Activated CD8-positive, alpha-beta T cell treated with anti-CD3 and anti-CD28 coated beads, Interleukin-2, amount 10 ng/mL, durations not matched to agents 7 days and 5 days (primary cell): ENCODE measurements around the gene CYP4F3. TPM values are rescaled to one million over a fixed set of nuclear protein-coding genes. Genes with fewer than 3 reads are reported as not detected.
"Not testable (repeated sequence)": the region's sequence is repeated elsewhere in the genome, so short reads cannot be mapped to it uniquely, and the experiment has no call there.

Experiments used
- ATAC-seq: fragments of 150-1000 bp; cut with Tn5 transposase; one replicate; pipeline ENCODE4 v1.10.0; 2021; ENCODE audit warnings: moderate library complexity
- CTCF ChIA-PET: fragments of 350-600 bp; sonication (Branson Sonifier 250); formaldehyde crosslinking; loops from one replicate; lab custom pipeline; 2021; ENCODE audit warnings: antibody characterized with exemption; lab: Charles Lee
- POLR2A ChIA-PET: fragments of 350-600 bp; sonication (Branson Sonifier 250); formaldehyde crosslinking; loops from one replicate; lab custom pipeline; 2021; ENCODE audit warnings: antibody characterized with exemption; lab: Charles Lee
- DNase-seq: peaks from one replicate; pipeline ENCODE4 v3.0.0-alpha.2; 2020
- H3K27ac Mint-ChIP-seq: one replicate; pipeline ENCODE4 v1.8.0; 2021; ENCODE audit warnings: mild to moderate bottlenecking, mixed read lengths
- H3K27me3 Mint-ChIP-seq: one replicate; pipeline ENCODE4 v1.8.0; 2021; ENCODE audit warnings: low read depth, mixed read lengths
- H3K36me3 Mint-ChIP-seq: one replicate; pipeline ENCODE4 v1.8.0; 2021; ENCODE audit warnings: low read depth, mixed read lengths
- H3K4me1 Mint-ChIP-seq: one replicate; pipeline ENCODE4 v1.8.0; 2021; ENCODE audit warnings: low read depth, mixed read lengths
- H3K4me3 Mint-ChIP-seq: one replicate; pipeline ENCODE4 v1.8.0; 2021; ENCODE audit warnings: mild to moderate bottlenecking, mixed read lengths
- H3K9me3 Mint-ChIP-seq: one replicate; pipeline ENCODE4 v1.8.0; 2022; ENCODE audit warnings: mixed read lengths; ENCODE audit not compliant: insufficient read depth
- total RNA-seq, 2 experiments: library from RNA; stranded (reverse); gene quantifications; one replicate each; pipeline ENCODE4 v1.2.3, GENCODE V29; 2021

CYP4F3 gene
- total RNA-seq, 2 experiments from 2014 or later: not detected

DNA sequence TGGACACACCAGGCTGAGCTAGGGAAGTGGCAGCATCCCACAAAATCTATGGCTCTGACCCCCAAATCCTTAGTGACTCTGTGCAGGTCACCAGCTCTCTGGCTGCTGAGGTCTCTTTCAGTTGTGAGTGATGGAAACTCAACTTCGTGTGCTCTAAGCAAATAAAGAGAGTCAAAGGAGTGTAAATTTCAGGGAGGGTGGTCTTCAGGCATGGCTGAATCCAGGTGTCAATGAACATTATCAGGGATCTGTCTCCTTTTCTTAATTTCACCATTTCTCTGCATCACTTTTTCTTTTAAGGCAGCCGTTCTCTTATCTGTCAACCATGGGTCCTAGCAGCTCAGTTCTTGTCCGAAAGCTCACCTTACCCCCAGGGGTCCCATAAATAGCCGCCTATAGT is 38.4 kb downstream of the CYP4F3 start:
- no peaks in the 10 kb centered on the region for H3K27me3 Mint-ChIP-seq
- no peak overlapping the region for H3K4me3 Mint-ChIP-seq
- no peak for ATAC-seq
- H3K36me3 Mint-ChIP-seq: no peaks in the 10 kb centered on the region
- no peak overlapping the region for H3K27ac Mint-ChIP-seq
- ChIA-PET POLR2A (no interaction called here), CTCF (no interaction called here)
- H3K9me3 Mint-ChIP-seq: no peaks in the 10 kb centered on the region
- H3K4me1 Mint-ChIP-seq: no peaks in the 10 kb centered on the region
- DNase-seq: no peak

DNA sequence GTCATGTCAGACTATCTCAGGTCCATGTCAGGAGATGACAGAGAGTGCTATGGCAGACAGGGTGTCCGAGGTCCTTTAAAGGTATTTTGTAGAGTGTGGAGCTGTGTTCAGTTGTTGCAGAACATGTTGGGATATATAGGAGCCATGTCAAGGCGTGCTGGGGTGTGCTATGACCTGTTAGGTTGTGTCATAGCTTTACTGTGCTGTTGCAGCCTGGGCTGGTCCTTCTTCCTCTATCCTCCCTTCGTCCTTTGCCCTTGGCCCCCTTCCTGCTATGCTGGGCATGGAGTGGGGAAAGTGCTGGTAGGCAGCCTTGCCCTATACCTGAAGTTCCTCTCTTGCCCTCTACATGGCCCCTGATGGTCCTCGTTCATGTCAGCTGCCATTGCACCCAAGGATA is 39.2 kb downstream of the CYP4F3 start:
- H3K4me1 Mint-ChIP-seq, H3K27ac Mint-ChIP-seq, POLR2A ChIA-PET, CTCF ChIA-PET, ATAC-seq, H3K9me3 Mint-ChIP-seq, H3K36me3 Mint-ChIP-seq, H3K27me3 Mint-ChIP-seq, H3K4me3 Mint-ChIP-seq, DNase-seq: not testable (repeated sequence)

DNA sequence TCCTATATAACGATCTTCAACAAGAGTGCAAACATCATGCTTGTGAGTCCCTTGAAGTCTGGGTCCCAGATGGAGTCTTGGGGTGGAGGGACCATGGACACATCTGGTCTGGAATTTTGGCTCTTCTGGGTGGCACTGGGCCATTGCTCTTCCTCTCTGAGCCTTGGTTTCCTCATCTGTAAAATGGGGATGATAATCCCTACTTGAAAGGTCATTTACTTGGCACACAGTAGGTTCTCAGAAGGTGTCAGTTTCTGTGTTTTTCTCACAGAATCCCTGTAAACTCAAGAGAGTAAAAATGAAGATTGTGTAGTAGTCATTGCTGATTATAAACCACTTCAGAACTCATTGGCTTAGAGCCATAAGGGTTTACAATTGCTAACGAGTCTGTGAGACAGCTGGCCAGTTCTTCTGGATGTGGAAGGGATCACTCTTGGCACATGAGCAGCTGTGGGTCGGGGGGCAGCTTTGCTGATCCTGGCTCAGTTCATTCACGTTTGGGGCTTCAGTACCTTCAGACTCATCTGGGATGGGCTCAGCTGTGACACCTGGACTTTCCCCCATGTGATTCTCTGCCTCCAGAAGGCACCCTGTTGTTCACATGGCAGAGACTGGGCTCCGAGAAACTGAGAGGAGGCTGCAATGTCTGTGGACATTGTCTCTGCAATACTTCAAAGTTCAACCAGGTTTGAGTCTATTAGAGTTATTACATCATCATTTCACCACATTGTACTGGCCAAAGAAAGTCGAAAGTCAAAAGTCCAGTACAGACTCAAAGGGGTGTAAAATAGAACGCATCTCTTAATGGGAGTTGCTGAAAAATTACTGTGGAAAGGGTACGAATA is 40.0 kb downstream of the CYP4F3 start:
- Mint-ChIP-seq H3K4me1 (no peaks in the 10 kb centered on the region), H3K4me3 (no peak overlapping the region), H3K27me3 (no peaks in the 10 kb centered on the region), H3K36me3 (no peaks in the 10 kb centered on the region), H3K9me3 (no peaks in the 10 kb centered on the region), H3K27ac (no peak overlapping the region)
- DNase-seq (no peak), ATAC-seq (no peak)
- ChIA-PET POLR2A (no interaction called here), CTCF (no interaction called here)

DNA sequence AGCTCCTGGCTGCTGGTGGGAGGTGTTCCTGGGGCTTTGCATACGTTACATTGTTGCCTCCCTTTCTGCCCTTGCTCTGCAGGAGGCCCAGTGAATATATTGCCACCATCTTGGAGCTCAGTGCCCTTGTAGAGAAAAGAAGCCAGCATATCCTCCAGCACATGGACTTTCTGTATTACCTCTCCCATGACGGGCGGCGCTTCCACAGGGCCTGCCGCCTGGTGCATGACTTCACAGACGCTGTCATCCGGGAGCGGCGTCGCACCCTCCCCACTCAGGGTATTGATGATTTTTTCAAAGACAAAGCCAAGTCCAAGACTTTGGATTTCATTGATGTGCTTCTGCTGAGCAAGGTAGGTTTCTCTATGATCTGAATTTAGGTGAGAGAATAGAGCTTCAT is 42.7 kb downstream of the CYP4F3 start:
- no peaks in the 10 kb centered on the region for H3K27me3 Mint-ChIP-seq
- H3K9me3 Mint-ChIP-seq: no peaks in the 10 kb centered on the region
- no peaks in the 10 kb centered on the region for H3K36me3 Mint-ChIP-seq
- ATAC-seq (no peak), DNase-seq (no peak)
- no peak overlapping the region for H3K4me3 Mint-ChIP-seq
- CTCF ChIA-PET: no interaction called here
- POLR2A ChIA-PET: no interaction called here
- no peaks in the 10 kb centered on the region for H3K4me1 Mint-ChIP-seq
- no peak overlapping the region for H3K27ac Mint-ChIP-seq

DNA sequence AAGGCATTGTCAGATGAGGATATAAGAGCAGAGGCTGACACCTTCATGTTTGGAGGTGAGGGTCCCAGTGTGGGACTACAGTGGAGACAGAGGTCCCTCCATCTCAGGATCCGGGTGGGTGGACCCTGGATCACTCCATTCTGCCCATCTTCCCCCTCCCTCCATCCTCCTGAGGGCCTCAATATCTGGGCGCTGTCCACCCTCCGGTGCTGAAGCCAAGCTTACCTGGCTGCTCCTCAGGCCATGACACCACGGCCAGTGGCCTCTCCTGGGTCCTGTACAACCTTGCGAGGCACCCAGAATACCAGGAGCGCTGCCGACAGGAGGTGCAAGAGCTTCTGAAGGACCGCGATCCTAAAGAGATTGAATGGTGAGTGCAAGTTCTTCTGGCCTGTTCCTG is 44.1 kb downstream of the CYP4F3 start:
- CTCF ChIA-PET: no interaction called here
- POLR2A ChIA-PET: no interaction called here
- peaks cover 4% of the 10 kb centered on the region for H3K27me3 Mint-ChIP-seq
- H3K36me3 Mint-ChIP-seq: no peaks in the 10 kb centered on the region
- no peaks in the 10 kb centered on the region for H3K4me1 Mint-ChIP-seq
- DNase-seq (peak; percentile 35), ATAC-seq (no peak)
- H3K9me3 Mint-ChIP-seq: no peaks in the 10 kb centered on the region
- no peak overlapping the region for H3K27ac Mint-ChIP-seq
- no peak overlapping the region for H3K4me3 Mint-ChIP-seq

DNA sequence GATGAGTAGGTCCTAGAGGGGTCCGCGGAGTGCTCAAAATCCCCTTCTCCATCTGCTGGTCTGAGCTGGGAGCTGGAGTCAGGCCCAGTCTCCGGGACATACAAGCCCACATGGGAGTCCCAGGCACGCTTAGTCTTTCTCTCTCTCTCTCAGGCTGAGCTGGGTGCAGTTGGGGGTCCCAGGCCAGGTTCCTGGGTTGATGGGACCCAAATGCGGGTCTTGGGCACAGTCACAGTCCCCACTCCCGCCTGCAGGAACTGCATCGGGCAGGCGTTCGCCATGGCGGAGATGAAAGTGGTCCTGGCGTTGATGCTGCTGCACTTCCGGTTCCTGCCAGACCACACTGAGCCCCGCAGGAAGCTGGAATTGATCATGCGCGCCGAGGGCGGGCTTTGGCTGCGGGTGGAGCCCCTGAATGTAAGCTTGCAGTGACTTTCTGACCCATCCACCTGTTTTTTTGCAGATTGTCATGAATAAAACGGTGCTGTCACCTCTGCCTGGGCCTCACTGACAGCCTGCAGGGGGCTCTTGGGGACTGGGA is 56.0 kb downstream of the CYP4F3 start:
- H3K4me1 Mint-ChIP-seq: no peaks in the 10 kb centered on the region
- H3K4me3 Mint-ChIP-seq: no peak overlapping the region
- no peak overlapping the region for H3K27ac Mint-ChIP-seq
- ChIA-PET CTCF (no interaction called here), POLR2A (no interaction called here)
- H3K9me3 Mint-ChIP-seq: no peaks in the 10 kb centered on the region
- ATAC-seq (no peak), DNase-seq (no peak)
- peaks cover 22% of the 10 kb centered on the region for H3K27me3 Mint-ChIP-seq
- no peaks in the 10 kb centered on the region for H3K36me3 Mint-ChIP-seq

DNA sequence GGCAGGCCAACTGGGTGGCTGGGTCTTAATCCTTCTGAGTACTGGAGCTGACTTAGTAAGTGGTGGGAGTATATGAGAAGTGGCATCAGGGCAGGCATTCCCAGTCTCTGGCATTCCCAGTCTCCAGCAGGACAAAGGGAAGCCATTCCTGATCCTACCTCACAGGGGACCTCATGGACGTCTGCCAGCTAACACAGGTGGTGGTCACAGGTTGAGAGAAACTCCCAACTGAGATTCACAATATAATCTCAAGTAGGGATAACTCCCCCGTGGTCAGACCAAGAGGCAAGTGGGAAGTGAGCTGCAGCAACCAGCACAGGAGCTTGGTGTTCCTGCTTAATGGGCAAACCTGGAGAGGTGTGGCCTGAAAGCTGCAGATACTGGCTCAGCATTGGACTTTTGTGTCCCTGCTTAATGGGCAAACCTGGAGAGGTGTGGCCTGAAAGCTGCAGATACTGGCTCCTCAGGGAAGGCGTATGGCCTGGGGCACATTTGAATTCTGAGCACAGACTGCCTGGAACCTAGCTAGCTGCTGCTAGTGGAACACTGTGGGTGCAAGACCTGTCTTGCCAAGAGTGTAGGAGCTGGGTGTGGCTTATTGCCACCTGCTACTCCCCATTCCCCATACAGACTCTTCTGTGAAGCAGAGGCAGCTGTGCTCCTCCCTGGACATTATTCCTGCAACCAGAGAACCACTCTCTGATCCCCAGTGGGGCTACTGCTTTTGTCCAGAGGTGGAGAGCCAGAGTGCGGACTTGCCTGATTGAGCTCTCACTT is 61.2 kb downstream of the CYP4F3 start:
- no peak for ATAC-seq
- ChIA-PET CTCF (no interaction called here), POLR2A (no interaction called here)
- H3K27me3 Mint-ChIP-seq: peaks cover 26% of the 10 kb centered on the region
- H3K27ac Mint-ChIP-seq: no peak overlapping the region
- DNase-seq: no peak
- no peaks in the 10 kb centered on the region for H3K36me3 Mint-ChIP-seq
- no peak overlapping the region for H3K4me3 Mint-ChIP-seq
- no peaks in the 10 kb centered on the region for H3K4me1 Mint-ChIP-seq
- H3K9me3 Mint-ChIP-seq: no peaks in the 10 kb centered on the region

DNA sequence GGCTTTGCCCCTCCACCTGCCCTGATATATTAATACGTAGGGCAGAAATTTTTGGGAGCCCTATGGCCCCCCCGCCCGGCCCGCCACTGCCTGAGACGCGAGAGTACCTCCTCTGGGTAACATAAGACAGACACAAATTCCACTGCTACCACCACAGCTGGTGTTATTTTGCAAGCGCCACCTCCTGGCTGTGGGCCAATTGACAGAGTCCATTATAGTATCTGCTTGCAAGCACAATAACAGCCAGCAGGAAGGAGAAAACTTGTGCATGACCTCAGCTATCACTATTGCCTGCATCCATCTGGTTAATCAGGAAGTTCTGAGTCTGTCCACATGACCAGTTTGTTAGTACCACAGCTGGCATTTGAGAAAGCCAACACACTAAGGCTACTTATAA is 61.8 kb downstream of the CYP4F3 start:
- DNase-seq: peak; percentile 42
- Mint-ChIP-seq H3K4me1 (no peaks in the 10 kb centered on the region), H3K9me3 (no peaks in the 10 kb centered on the region), H3K27me3 (peaks cover 26% of the 10 kb centered on the region), H3K4me3 (no peak overlapping the region), H3K27ac (no peak overlapping the region), H3K36me3 (no peaks in the 10 kb centered on the region)
- ATAC-seq: no peak
- CTCF ChIA-PET: no interaction called here
- POLR2A ChIA-PET: no interaction called here

Other genes starting within 250 kb of the CYP4F3 start
- gene AKAP8L, start 221.9 kb upstream of the CYP4F3 start, total RNA-seq: 10 to 100 TPM; 83.8 to 86.7 TPM
- 10 to 100 TPM; 31.6 to 32.7 TPM for gene WIZ, start 190.9 kb upstream of the CYP4F3 start, total RNA-seq
- 100 to 1,000 TPM; 104 to 107 TPM for gene RASAL3, start 176.4 kb upstream of the CYP4F3 start, total RNA-seq
- gene PGLYRP2, start 161.4 kb upstream of the CYP4F3 start, total RNA-seq: not detected
- 1 to 10 TPM; 5.8 to 6.2 TPM for gene CYP4F22, start 132.4 kb upstream of the CYP4F3 start, total RNA-seq
- gene CYP4F8, start 25.7 kb upstream of the CYP4F3 start, total RNA-seq: not detected
- not detected for gene CYP4F12, start 32.2 kb downstream of the CYP4F3 start, total RNA-seq
- not detected for gene OR10H2, start 87.1 kb downstream of the CYP4F3 start, total RNA-seq
- gene OR10H3, start 97.1 kb downstream of the CYP4F3 start, total RNA-seq: not detected
- gene OR10H5, start 146.8 kb downstream of the CYP4F3 start, total RNA-seq: not detected
- not detected for gene OR10H1, start 174.8 kb downstream of the CYP4F3 start, total RNA-seq